Measurements from ENCODE around the gene GPRC5B. TPM values are rescaled to one million over a fixed set of nuclear protein-coding genes. Genes with fewer than 3 reads are reported as not detected.

The GPRC5B gene
- total RNA-seq, 1 experiment from 2014 or later, result 6.9 TPM

- Histone ChIP-seq H3K27ac (ENCODE audit: low read depth, low read length, poor library complexity, severe bottlenecking) (no peak overlapping the region), H3K36me3 (ENCODE audit: insufficient read depth, low read length, poor library complexity, severe bottlenecking) (no peaks in the 10 kb centered on the region), H3K4me3 (ENCODE audit: low read depth, low read length, poor library complexity, severe bottlenecking) (no peak overlapping the region), H3K27me3 (replicated peaks; ENCODE audit: insufficient read depth, low read depth, low read length, poor library complexity) (no peaks in the 10 kb centered on the region), H3K9me3 (ENCODE audit: low read depth, low read length, poor library complexity, severe bottlenecking) (no peaks in the 10 kb centered on the region), H3K4me1 (ENCODE audit: insufficient read depth, low read length, poor library complexity, severe bottlenecking) (no peaks in the 10 kb centered on the region)
- CTCF ChIA-PET, result interaction anchor here (1.1 kb wide), 1 partner anchor 387 kb away, joined by 3 read pairs; no protein-coding TSS in a partner anchor
- no peak for DNase-seq (ENCODE audit: low spot score)
- no TSS peak for BruUV-seq (replicated peaks)
- intact Hi-C loops (cut with micrococcal nuclease; ENCODE audit: unreplicated experiment), result no loop called here
- TF ChIP-seq EZH2 (IDR thresholded peaks at IDR 0.05; ENCODE audit: borderline replicate concordance, low read depth, low read length, poor library complexity, severe bottlenecking), result no peak
- TF ChIP-seq CTCF (conservative IDR thresholded peaks at IDR 0.05; ENCODE audit: low read depth, low read length), result no peak
- POLR2A ChIA-PET (ENCODE audit: low non-redundant PET), result no interaction called here
These were observed 28.6 kb upstream of the GPRC5B start for GRCh38 chr16:19913340-19913645.

GRCh38 chr16:19912455-19913339 is 28.0 kb upstream of the GPRC5B start:
- H3K27ac ChIP-seq (ENCODE audit: low read depth, low read length, poor library complexity, severe bottlenecking), result no peak overlapping the region
- TF ChIP-seq EZH2 (IDR thresholded peaks at IDR 0.05; ENCODE audit: borderline replicate concordance, low read depth, low read length, poor library complexity, severe bottlenecking), result no peak
- no peak for TF ChIP-seq CTCF (conservative IDR thresholded peaks at IDR 0.05; ENCODE audit: low read depth, low read length)
- H3K4me1 ChIP-seq (ENCODE audit: insufficient read depth, low read length, poor library complexity, severe bottlenecking), result no peaks in the 10 kb centered on the region
- ChIA-PET POLR2A (ENCODE audit: low non-redundant PET) (no interaction called here), CTCF (interaction anchor here (0.6 to 1.1 kb wide), 2 partner anchors 325 to 388 kb away, joined by 3 to 7 read pairs; no protein-coding TSS in a partner anchor)
- intact Hi-C loops (cut with micrococcal nuclease; ENCODE audit: unreplicated experiment), result no loop called here
- no TSS peak for BruUV-seq (replicated peaks)
- H3K9me3 ChIP-seq (ENCODE audit: low read depth, low read length, poor library complexity, severe bottlenecking), result no peaks in the 10 kb centered on the region
- H3K4me3 ChIP-seq (ENCODE audit: low read depth, low read length, poor library complexity, severe bottlenecking), result no peak overlapping the region
- DNase-seq (ENCODE audit: low spot score), result no peak
- H3K36me3 ChIP-seq (ENCODE audit: insufficient read depth, low read length, poor library complexity, severe bottlenecking), result no peaks in the 10 kb centered on the region
- no peaks in the 10 kb centered on the region for H3K27me3 ChIP-seq (replicated peaks; ENCODE audit: insufficient read depth, low read depth, low read length, poor library complexity)

- H3K27me3 ChIP-seq (replicated peaks; ENCODE audit: insufficient read depth, low read depth, low read length, poor library complexity), result no peaks in the 10 kb centered on the region
- no peak overlapping the region for H3K4me3 ChIP-seq (ENCODE audit: low read depth, low read length, poor library complexity, severe bottlenecking)
- BruUV-seq (replicated peaks), result no TSS peak
- no peaks in the 10 kb centered on the region for H3K9me3 ChIP-seq (ENCODE audit: low read depth, low read length, poor library complexity, severe bottlenecking)
- no peaks in the 10 kb centered on the region for H3K4me1 ChIP-seq (ENCODE audit: insufficient read depth, low read length, poor library complexity, severe bottlenecking)
- no peaks in the 10 kb centered on the region for H3K36me3 ChIP-seq (ENCODE audit: insufficient read depth, low read length, poor library complexity, severe bottlenecking)
- TF ChIP-seq CTCF (conservative IDR thresholded peaks at IDR 0.05; ENCODE audit: low read depth, low read length) (no peak), EZH2 (IDR thresholded peaks at IDR 0.05; ENCODE audit: borderline replicate concordance, low read depth, low read length, poor library complexity, severe bottlenecking) (no peak)
- ChIA-PET CTCF (interaction anchor here (0.7 to 1.1 kb wide), 2 partner anchors 389 to 503 kb away, joined by 3 read pairs; no protein-coding TSS in a partner anchor), POLR2A (ENCODE audit: low non-redundant PET) (no interaction called here)
- intact Hi-C loops (cut with micrococcal nuclease; ENCODE audit: unreplicated experiment), result no loop called here
- H3K27ac ChIP-seq (ENCODE audit: low read depth, low read length, poor library complexity, severe bottlenecking), result no peak overlapping the region
- DNase-seq (ENCODE audit: low spot score), result no peak
These were observed 27.3 kb upstream of the GPRC5B start for GRCh38 chr16:19911747-19912454.
